Astrocyte of the spinal cord (primary cell): ENCODE data around the gene UBC.

ENCODE experiments used
- DNase-seq: peaks from one replicate; pipeline ENCODE4 v3.0.0; 2011; ENCODE audit warnings: low read depth, low spot score
- H3K4me3 ChIP-seq: 2 replicates; pipeline ENCODE4 v1.5.1; 2011; ENCODE audit warnings: low read depth, mild to moderate bottlenecking, low read length, moderate library complexity
- CTCF ChIP-seq: IDR thresholded peaks from 2 replicates; pipeline ENCODE4 v1.5.1; 2012; ENCODE audit warnings: low read depth, mild to moderate bottlenecking, low read length, inconsistent platforms
- in situ Hi-C: cut with HindIII; loops from 2 replicates; pipeline ENCODE4 v1.10.0; 2017; ENCODE audit warnings: low sequenced_read_pairs

UBC gene

GRCh38 chr12:124946447-124946793 is 32.0 kb upstream of the UBC start:
- TF ChIP-seq CTCF: no peak
- DNase-seq: no peak
- H3K4me3 ChIP-seq: no peak overlapping the region
- in situ Hi-C loops: no loop called here

GRCh38 chr12:124941170-124941527 is 26.7 kb upstream of the UBC start:
- DNase-seq: no peak
- no peak for TF ChIP-seq CTCF
- peak overlapping the region; percentile 22 for H3K4me3 ChIP-seq
- in situ Hi-C loops: no loop called here

GRCh38 chr12:124940393-124941169 is 26.1 kb upstream of the UBC start:
- DNase-seq: peak; percentile 87
- peak overlapping the region; percentile 22 for H3K4me3 ChIP-seq
- in situ Hi-C loops: no loop called here

GRCh38 chr12:124940143-124940392 is 25.6 kb upstream of the UBC start:
- in situ Hi-C loops: no loop called here
- peak overlapping the region; percentile 47 for H3K4me3 ChIP-seq
- no peak for DNase-seq
- TF ChIP-seq CTCF: no peak

More at GRCh38 chr12:124940393-124941169, 26.1 kb upstream of the UBC start:
- TF ChIP-seq CTCF: peak; percentile 91

DNA sequence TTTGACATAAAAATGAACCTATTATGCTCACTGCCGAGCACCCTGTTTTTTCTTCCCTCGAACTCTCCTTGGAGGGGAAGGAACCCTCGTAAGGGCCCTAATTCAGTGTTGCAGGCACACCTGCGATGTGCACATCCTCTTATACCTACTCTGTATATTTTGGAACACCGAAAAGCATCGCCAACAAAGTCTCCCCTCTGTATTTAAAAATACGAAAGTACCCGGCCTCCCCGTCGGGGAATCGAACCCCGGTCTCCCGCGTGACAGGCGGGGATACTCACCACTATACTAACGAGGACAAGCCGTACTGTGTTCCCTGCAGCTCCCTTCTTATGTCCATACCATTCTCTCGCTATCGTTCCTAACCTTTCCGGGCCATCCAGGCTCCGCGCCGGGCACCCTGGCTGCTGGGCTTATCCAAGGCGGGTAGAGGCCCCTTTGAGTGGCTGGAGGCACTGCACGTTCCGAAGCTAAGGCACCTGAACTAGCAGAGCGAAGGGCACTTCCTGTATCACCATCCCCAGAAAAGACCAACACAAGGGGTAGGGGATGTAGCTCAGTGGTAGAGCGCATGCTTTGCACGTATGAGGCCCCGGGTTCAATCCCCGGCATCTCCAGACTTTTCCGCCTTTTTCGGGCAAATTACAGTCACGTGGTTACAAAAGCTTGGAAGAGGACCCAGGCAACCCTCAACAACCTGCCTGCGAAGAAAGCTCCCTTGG is 25.1 kb upstream of the UBC start:
- no peak for TF ChIP-seq CTCF
- peak; percentile 93 for DNase-seq
- in situ Hi-C loops: no loop called here
- peak overlapping the region; percentile 47 for H3K4me3 ChIP-seq

DNA sequence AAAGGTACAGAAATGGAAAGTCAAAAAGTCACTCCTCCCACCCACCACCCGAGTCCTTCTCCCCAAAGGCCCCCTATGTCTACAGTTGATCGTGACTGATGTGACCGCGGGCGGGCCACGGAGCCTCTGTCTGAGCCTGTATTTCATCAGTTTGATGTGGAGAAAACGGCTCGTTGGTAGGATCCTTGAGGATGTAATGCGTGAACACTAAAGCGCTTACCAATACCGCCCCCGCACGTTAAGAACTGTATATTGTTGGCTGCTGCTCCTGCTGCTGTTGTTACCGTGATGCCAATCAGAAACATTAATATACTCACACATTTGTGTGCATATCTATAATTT is 24.6 kb upstream of the UBC start:
- DNase-seq: peak; percentile 91
- peak overlapping the region; percentile 47 for H3K4me3 ChIP-seq
- TF ChIP-seq CTCF: peak; percentile 58
- in situ Hi-C loops: no loop called here
